ENCODE results near the gene SLC22A4. TPM values are rescaled to one million over a fixed set of nuclear protein-coding genes. Genes with fewer than 3 reads are reported as not detected.

The SLC22A4 gene
- total and polyA plus RNA-seq, 4 donors: 0.25 to 42.2 (median 0.47) TPM

GRCh38 chr5:132261881-132262845 is 32.0 kb upstream of the SLC22A4 start:
- peak; percentile 31 for DNase-seq (ENCODE audit: low spot score)
- H3K9me3 ChIP-seq (ENCODE audit: control insufficient read depth in 4 of 4, low read length in 3 of 4): no peaks in the 10 kb centered on the region
- no peak overlapping the region for H3K4me3 ChIP-seq (ENCODE audit: low read depth in 1 of 3, low read length in 3 of 3)
- H3K36me3 ChIP-seq (ENCODE audit: control insufficient read depth in 4 of 4, insufficient read depth in 3 of 4, low read depth in 1 of 4, low read length in 3 of 4): no peaks in the 10 kb centered on the region
- no peaks in the 10 kb centered on the region for H3K27me3 ChIP-seq (ENCODE audit: control insufficient read depth in 4 of 4, insufficient read depth in 4 of 4, low read length in 3 of 4)
- no peak overlapping the region for H3K27ac ChIP-seq (ENCODE audit: low read depth in 1 of 2, low read length in 2 of 2)
- WGBS: 95% methylated on average over 7 of the region's 7 CpGs
- peaks cover 0 to 4% (median 1%) of the 10 kb centered on the region in 4 donors for H3K4me1 ChIP-seq (ENCODE audit: control insufficient read depth in 4 of 4, insufficient read depth in 4 of 4, low read length in 3 of 4)
- no peak for TF ChIP-seq GABPA (IDR thresholded peaks at IDR 0.05 in 1 of 2, conservative IDR thresholded peaks at IDR 0.05 in 1 of 2)
- no peak for TF ChIP-seq TAF1 (conservative IDR thresholded peaks at IDR 0.05)
- no peak for TF ChIP-seq RXRA (IDR thresholded peaks at IDR 0.05)
- no peak for TF ChIP-seq NR2F2 (IDR thresholded peaks at IDR 0.05)
- no peak for TF ChIP-seq MAX (IDR thresholded peaks at IDR 0.05)
- no peak for TF ChIP-seq EGR1 (IDR thresholded peaks at IDR 0.05; ENCODE audit: low read depth in 2 of 2)
- no peak for TF ChIP-seq ATF3 (IDR thresholded peaks at IDR 0.05)
- no peak for TF ChIP-seq SP1 (IDR thresholded peaks at IDR 0.05)
- H3K9ac ChIP-seq (ENCODE audit: low read depth in 1 of 2, low read length in 2 of 2): no peak overlapping the region

GRCh38 chr5:132262882-132263547 is 31.2 kb upstream of the SLC22A4 start:
- Histone ChIP-seq H3K9me3 (ENCODE audit: control insufficient read depth in 4 of 4, low read length in 3 of 4) (no peaks in the 10 kb centered on the region), H3K4me1 (ENCODE audit: control insufficient read depth in 4 of 4, insufficient read depth in 4 of 4, low read length in 3 of 4) (no peaks in the 10 kb centered on the region), H3K36me3 (ENCODE audit: control insufficient read depth in 4 of 4, insufficient read depth in 3 of 4, low read depth in 1 of 4, low read length in 3 of 4) (no peaks in the 10 kb centered on the region), H3K9ac (ENCODE audit: low read depth in 1 of 2, low read length in 2 of 2) (no peak overlapping the region), H3K27me3 (ENCODE audit: control insufficient read depth in 4 of 4, insufficient read depth in 4 of 4, low read length in 3 of 4) (no peaks in the 10 kb centered on the region), H3K4me3 (ENCODE audit: low read depth in 1 of 3, low read length in 3 of 3) (no peak overlapping the region), H3K27ac (ENCODE audit: low read depth in 1 of 2, low read length in 2 of 2) (no peak overlapping the region)
- TF ChIP-seq REST (IDR thresholded peaks at IDR 0.05) (no peak), HNF4G (IDR thresholded peaks at IDR 0.05) (no peak), SP1 (IDR thresholded peaks at IDR 0.05) (no peak), FOXA2 (IDR thresholded peaks at IDR 0.05) (no peak), FOXA1 (IDR thresholded peaks at IDR 0.05) (no peak), HNF4A (conservative IDR thresholded peaks at IDR 0.05) (no peak), NR2F2 (IDR thresholded peaks at IDR 0.05) (no peak), GABPA (IDR thresholded peaks at IDR 0.05 in 1 of 2, conservative IDR thresholded peaks at IDR 0.05 in 1 of 2) (no peak), RXRA (IDR thresholded peaks at IDR 0.05) (no peak), RAD21 (IDR thresholded peaks at IDR 0.05) (no peak), CTCF (IDR thresholded peaks at IDR 0.05; ENCODE audit: low read depth, low read length, missing input control) (no peak), EGR1 (IDR thresholded peaks at IDR 0.05; ENCODE audit: low read depth in 2 of 2) (no peak), YY1 (IDR thresholded peaks at IDR 0.05) (no peak), TAF1 (conservative IDR thresholded peaks at IDR 0.05) (no peak), ZBTB33 (IDR thresholded peaks at IDR 0.05) (no peak), MAX (IDR thresholded peaks at IDR 0.05) (no peak), ATF3 (IDR thresholded peaks at IDR 0.05) (no peak)
- WGBS: 99% methylated on average over 2 of the region's 2 CpGs
- no peak for DNase-seq (ENCODE audit: low spot score)
